Kidney (tissue), 14 donors: ENCODE measurements around the gene KLHL28. TPM values are rescaled to one million over a fixed set of nuclear protein-coding genes. Genes with fewer than 3 reads are reported as not detected.

ENCODE experiments used
- DNase-seq, 5 donors: peaks; one replicate each; pipeline ENCODE4 v3.0.0-alpha.2; 2013 to 2020
- FAIRE-seq: peaks from 2 replicates; lab custom pipeline; 2012; peaks lifted over from hg19 to GRCh38; lab: Jason Lieb, UNC
- H3K27ac ChIP-seq, 2 donors: one replicate each; pipeline ENCODE4 v1.7.0; 2013; ENCODE audit warnings: low read depth in 2 of 2, low read length in 2 of 2, inconsistent platforms in 1 of 2
- H3K27me3 ChIP-seq: one replicate; pipeline ENCODE4 v1.7.1; 2013; ENCODE audit warnings: low read length, inconsistent platforms; ENCODE audit not compliant: control insufficient read depth, insufficient read depth
- H3K36me3 ChIP-seq, 3 donors: one replicate each; pipeline versions ENCODE4 v1.7.0 to v1.7.1; 2013; ENCODE audit warnings: low read length in 3 of 3, control low read depth in 1 of 3, inconsistent platforms in 1 of 3; ENCODE audit not compliant: insufficient read depth in 3 of 3, control insufficient read depth in 2 of 3
- H3K4me1 ChIP-seq, 3 donors: one replicate each; pipeline versions ENCODE4 v1.7.0 to v1.7.1; 2013; ENCODE audit warnings: low read length in 3 of 3, inconsistent platforms in 1 of 3, low read depth in 1 of 3; ENCODE audit not compliant: control insufficient read depth in 2 of 3, insufficient read depth in 2 of 3
- H3K4me3 ChIP-seq, 3 donors: one replicate each; pipeline versions ENCODE4 v1.7.0 to v1.8.1; 2013; ENCODE audit warnings: low read length in 3 of 3, control low read depth in 1 of 3, inconsistent platforms in 1 of 3
- H3K9ac ChIP-seq, 3 donors: one replicate each; pipeline versions ENCODE4 v1.7.0 to v1.7.1; 2013; ENCODE audit warnings: low read length in 3 of 3, control low read depth in 1 of 3, inconsistent platforms in 1 of 3
- H3K9me3 ChIP-seq, 3 donors: one replicate each; pipeline versions ENCODE4 v1.7.0 to v1.7.1; 2013; ENCODE audit warnings: low read length in 3 of 3, control low read depth in 1 of 3, inconsistent platforms in 1 of 3; ENCODE audit not compliant: control insufficient read depth in 2 of 3, insufficient read depth in 1 of 3
- intact Hi-C: fragments of 100-400 bp; cut with DNase I; formaldehyde crosslinking; loops from one replicate; pipeline ENCODE4 v1.11.1; 2022
- polyA plus RNA-seq: library from polyadenylated mRNA; stranded (reverse); fragments of 350-450 nt; fragmentation: Illumina TruSeq; extraction: RNeasy Lipid Tissue Mini Kit (QIAGEN cat#74804); gene quantifications from one replicate; pipeline ENCODE4 v1.2.3, GENCODE V29; 2014; ENCODE audit warnings: low read depth, low replicate concordance; ENCODE audit not compliant: insufficient read depth
- total RNA-seq: library from RNA; stranded (reverse); fragmentation: NEBNext Ultra II Directional; extraction: Animal tissue kit (Norgen Biotek cat#: 25700); gene quantifications from one replicate; pipeline ENCODE4 v1.2.1, GENCODE V29; 2021
- TF ChIP-seq, protein P1 (sequence below): IDR thresholded peaks from 3 replicates; pipeline ENCODE4 v1.5.1; 2012; ENCODE audit warnings: mild to moderate bottlenecking, moderate library complexity, borderline replicate concordance; ENCODE audit not compliant: insufficient read depth; ENCODE audit errors: extremely low read depth
- donor health status: control.
- donor health status: control.
- donor health status: control.
- donor health status: control.
- donor health status: control.
- donor health status: DM: yes; HTN: yes; CAD: no.
- donor health status: Normal renal cell carcinoma (clear cell type).

KLHL28 gene
- total and polyA plus RNA-seq, 2 donors from 2014 or later = 1.6 to 16.3 TPM

DNA sequence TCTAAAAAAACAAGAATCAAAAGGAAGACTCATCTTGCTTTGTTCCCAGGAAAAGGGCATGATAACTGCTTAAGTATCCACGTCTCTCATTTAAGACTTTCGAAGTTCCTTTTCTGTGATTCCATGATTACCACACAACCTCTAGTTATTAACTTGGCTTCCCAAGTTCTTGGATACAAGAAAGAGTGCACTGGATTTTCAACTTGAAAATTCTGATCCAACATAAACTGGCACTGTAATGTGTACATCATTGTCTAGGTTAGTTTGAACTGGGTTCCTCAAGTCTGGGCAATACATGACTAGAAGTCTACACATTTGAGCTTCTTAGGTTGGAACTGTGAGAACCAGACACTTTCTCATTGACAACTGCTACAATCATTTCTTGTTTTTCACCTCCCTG lies 1.6 kb downstream of the KLHL28 start:
- Histone ChIP-seq H3K4me1 (peaks cover 3 to 14% (median 11%) of the 10 kb centered on the region in 3 donors), H3K36me3 (no peaks in the 10 kb centered on the region), H3K27ac (no peak overlapping the region), H3K9ac (no peak overlapping the region), H3K27me3 (no peaks in the 10 kb centered on the region), H3K9me3 (no peaks in the 10 kb centered on the region), H3K4me3 (peak overlapping the region; percentile 27 to 98 (median 47))
- FAIRE-seq = no peak
- intact Hi-C loops = no loop called here
- TF ChIP-seq, protein P1, sequence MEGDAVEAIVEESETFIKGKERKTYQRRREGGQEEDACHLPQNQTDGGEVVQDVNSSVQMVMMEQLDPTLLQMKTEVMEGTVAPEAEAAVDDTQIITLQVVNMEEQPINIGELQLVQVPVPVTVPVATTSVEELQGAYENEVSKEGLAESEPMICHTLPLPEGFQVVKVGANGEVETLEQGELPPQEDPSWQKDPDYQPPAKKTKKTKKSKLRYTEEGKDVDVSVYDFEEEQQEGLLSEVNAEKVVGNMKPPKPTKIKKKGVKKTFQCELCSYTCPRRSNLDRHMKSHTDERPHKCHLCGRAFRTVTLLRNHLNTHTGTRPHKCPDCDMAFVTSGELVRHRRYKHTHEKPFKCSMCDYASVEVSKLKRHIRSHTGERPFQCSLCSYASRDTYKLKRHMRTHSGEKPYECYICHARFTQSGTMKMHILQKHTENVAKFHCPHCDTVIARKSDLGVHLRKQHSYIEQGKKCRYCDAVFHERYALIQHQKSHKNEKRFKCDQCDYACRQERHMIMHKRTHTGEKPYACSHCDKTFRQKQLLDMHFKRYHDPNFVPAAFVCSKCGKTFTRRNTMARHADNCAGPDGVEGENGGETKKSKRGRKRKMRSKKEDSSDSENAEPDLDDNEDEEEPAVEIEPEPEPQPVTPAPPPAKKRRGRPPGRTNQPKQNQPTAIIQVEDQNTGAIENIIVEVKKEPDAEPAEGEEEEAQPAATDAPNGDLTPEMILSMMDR = no peak
- peak in 2 of 5 donors; percentile 9 to 32 for DNase-seq

DNA sequence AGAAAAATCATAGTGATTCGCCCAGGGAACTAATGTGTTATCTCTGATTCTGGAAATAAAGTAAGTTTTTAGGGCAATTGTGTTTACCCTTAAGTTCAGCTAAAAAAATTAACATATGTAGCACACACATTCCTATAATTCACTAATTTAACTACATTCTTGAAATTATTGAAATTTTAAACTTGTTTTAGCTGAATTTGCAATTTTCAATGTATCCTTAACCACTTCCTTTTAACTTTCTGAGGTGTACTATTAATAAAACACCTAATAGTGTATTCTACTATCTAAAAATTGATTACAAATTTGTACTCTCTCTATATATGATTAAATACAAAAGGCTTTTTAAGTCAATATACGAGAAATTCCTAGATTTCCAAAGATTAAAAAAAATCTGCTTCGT lies 2.2 kb downstream of the KLHL28 start:
- H3K9me3 ChIP-seq = no peaks in the 10 kb centered on the region
- no peak overlapping the region for H3K27ac ChIP-seq
- peaks cover 3 to 14% (median 11%) of the 10 kb centered on the region in 3 donors for H3K4me1 ChIP-seq
- no peak overlapping the region for H3K4me3 ChIP-seq
- TF ChIP-seq, protein P1 = no peak
- DNase-seq = no peak
- intact Hi-C loops = no loop called here
- H3K36me3 ChIP-seq = no peaks in the 10 kb centered on the region
- peak overlapping the region in 1 of 3 donors; percentile 5 for H3K9ac ChIP-seq
- no peak for FAIRE-seq
- H3K27me3 ChIP-seq = no peaks in the 10 kb centered on the region

- Histone ChIP-seq H3K36me3 (no peaks in the 10 kb centered on the region), H3K4me1 (peaks cover 3 to 11% (median 5%) of the 10 kb centered on the region in 3 donors), H3K9ac (no peak overlapping the region), H3K27me3 (no peaks in the 10 kb centered on the region), H3K27ac (no peak overlapping the region), H3K9me3 (no peaks in the 10 kb centered on the region), H3K4me3 (no peak overlapping the region)
- FAIRE-seq (no peak), DNase-seq (no peak)
- intact Hi-C loops = no loop called here
- TF ChIP-seq, protein P1 = no peak
Measured at GRCh38 chr14:44956866-44957265, 4.9 kb downstream of the KLHL28 start.

- Histone ChIP-seq H3K4me3 (no peak overlapping the region), H3K4me1 (peaks cover 3 to 11% (median 5%) of the 10 kb centered on the region in 3 donors), H3K36me3 (no peaks in the 10 kb centered on the region), H3K9me3 (no peaks in the 10 kb centered on the region), H3K27ac (no peak overlapping the region), H3K27me3 (no peaks in the 10 kb centered on the region), H3K9ac (no peak overlapping the region)
- TF ChIP-seq, protein P1 = no peak
- FAIRE-seq = no peak
- DNase-seq = no peak
- intact Hi-C loops = no loop called here
Measured at GRCh38 chr14:44955528-44955927, 6.2 kb downstream of the KLHL28 start.
